Activated naive CD4-positive, alpha-beta T cell treated with anti-CD3 and anti-CD28 coated beads, Interleukin-2, amount 50 U/mL, for 24 hours (primary cell): ENCODE measurements around the gene SLCO3A1.

Source experiments
- H3K27ac Mint-ChIP-seq: one replicate; pipeline ENCODE4 v1.8.0; 2021; ENCODE audit warnings: mild to moderate bottlenecking, mixed read lengths
- H3K27me3 Mint-ChIP-seq: one replicate; pipeline ENCODE4 v1.8.0; 2021; ENCODE audit warnings: mixed read lengths
- H3K36me3 Mint-ChIP-seq: one replicate; pipeline ENCODE4 v1.8.0; 2021; ENCODE audit warnings: mixed read lengths
- H3K4me1 Mint-ChIP-seq: one replicate; pipeline ENCODE4 v1.8.0; 2021; ENCODE audit warnings: mixed read lengths
- H3K4me3 Mint-ChIP-seq: one replicate; pipeline ENCODE4 v1.8.0; 2021; ENCODE audit warnings: mild to moderate bottlenecking, mixed read lengths
- H3K9me3 Mint-ChIP-seq: one replicate; pipeline ENCODE4 v1.8.0; 2021; ENCODE audit warnings: mixed read lengths

SLCO3A1 gene

DNA sequence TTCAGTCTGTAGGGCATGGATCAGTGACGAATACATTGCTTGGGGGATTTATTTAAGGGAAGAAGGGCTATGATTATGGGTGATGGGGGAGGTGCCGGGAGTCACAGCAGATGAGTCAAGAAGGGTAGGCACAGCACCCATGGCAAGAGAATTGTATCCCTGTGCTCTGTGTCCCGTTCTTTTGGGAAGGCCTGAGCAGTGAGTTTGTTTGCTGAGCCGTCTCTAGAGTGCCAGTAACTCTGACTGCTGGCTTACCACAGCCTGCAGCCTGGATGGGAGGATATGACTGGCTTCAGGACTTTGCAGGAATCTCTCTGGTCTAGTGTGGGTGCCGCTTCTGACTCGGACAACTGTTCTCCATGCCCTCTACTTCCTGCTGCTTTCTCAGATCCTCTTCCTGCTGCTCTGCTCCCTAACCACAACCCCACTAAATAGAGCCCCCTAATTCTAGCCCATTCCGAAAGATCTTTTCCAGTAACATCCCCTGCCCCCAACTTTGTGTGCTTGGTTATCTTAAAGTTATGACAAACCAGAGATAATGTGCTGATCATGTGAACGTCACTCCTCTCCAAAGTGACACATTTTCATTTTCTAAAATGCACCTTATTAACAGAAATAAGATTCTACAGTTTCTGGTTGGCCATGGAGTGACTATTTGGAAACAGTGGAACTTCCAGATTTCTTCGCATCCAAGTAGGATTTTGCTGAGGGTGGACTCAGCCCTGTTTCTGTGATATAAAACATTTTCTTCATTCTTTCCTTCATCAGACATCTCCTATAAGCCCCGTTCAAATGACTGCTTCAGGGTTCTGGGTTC lies 239.0 kb downstream of the SLCO3A1 start:
- no peaks in the 10 kb centered on the region for H3K9me3 Mint-ChIP-seq
- H3K4me1 Mint-ChIP-seq = peaks cover 38% of the 10 kb centered on the region
- H3K36me3 Mint-ChIP-seq = peaks cover 6% of the 10 kb centered on the region
- no peak overlapping the region for H3K27ac Mint-ChIP-seq
- no peaks in the 10 kb centered on the region for H3K27me3 Mint-ChIP-seq
- no peak overlapping the region for H3K4me3 Mint-ChIP-seq

- H3K4me3 Mint-ChIP-seq = no peak overlapping the region
- H3K4me1 Mint-ChIP-seq = peaks cover 57% of the 10 kb centered on the region
- H3K36me3 Mint-ChIP-seq = peaks cover 9% of the 10 kb centered on the region
- no peak overlapping the region for H3K27ac Mint-ChIP-seq
- no peaks in the 10 kb centered on the region for H3K27me3 Mint-ChIP-seq
- no peaks in the 10 kb centered on the region for H3K9me3 Mint-ChIP-seq
These were observed 242.2 kb downstream of the SLCO3A1 start for GRCh38 chr15:92095693-92096092.

- Mint-ChIP-seq H3K4me1 (peaks cover 64% of the 10 kb centered on the region), H3K9me3 (no peaks in the 10 kb centered on the region), H3K36me3 (peaks cover 9% of the 10 kb centered on the region), H3K27ac (peak overlapping the region; percentile 41), H3K4me3 (no peak overlapping the region), H3K27me3 (no peaks in the 10 kb centered on the region)
These were observed 244.1 kb downstream of the SLCO3A1 start for GRCh38 chr15:92097474-92098178.

- peaks cover 9% of the 10 kb centered on the region for H3K36me3 Mint-ChIP-seq
- no peaks in the 10 kb centered on the region for H3K9me3 Mint-ChIP-seq
- H3K27ac Mint-ChIP-seq = no peak overlapping the region
- H3K4me1 Mint-ChIP-seq = peaks cover 60% of the 10 kb centered on the region
- H3K27me3 Mint-ChIP-seq = no peaks in the 10 kb centered on the region
- H3K4me3 Mint-ChIP-seq = no peak overlapping the region
These were observed 245.4 kb downstream of the SLCO3A1 start for GRCh38 chr15:92098869-92099268.

GRCh38 chr15:92100301-92100700 lies 246.8 kb downstream of the SLCO3A1 start:
- no peak overlapping the region for H3K4me3 Mint-ChIP-seq
- peaks cover 51% of the 10 kb centered on the region for H3K4me1 Mint-ChIP-seq
- no peaks in the 10 kb centered on the region for H3K9me3 Mint-ChIP-seq
- peak overlapping the region; percentile 35 for H3K27ac Mint-ChIP-seq
- H3K27me3 Mint-ChIP-seq = no peaks in the 10 kb centered on the region
- H3K36me3 Mint-ChIP-seq = peaks cover 9% of the 10 kb centered on the region

DNA sequence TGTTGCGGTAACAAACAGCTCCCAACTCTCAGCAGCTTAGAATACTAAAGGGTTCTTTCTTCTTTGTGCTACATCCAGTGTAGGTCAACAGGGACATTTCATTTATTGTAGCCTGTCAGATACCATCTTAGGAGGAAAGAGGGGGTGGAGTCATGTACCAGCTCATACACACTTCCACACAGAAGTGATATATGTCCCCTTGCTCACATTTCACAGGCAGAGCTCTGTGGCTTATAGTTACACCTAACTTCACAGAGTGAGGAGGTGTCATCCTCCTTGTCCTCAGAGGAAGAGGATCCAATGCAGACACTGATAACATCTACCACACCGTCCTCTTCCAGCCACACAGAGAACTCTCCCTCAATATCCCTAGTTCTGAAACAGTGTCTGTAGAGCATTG lies 247.2 kb downstream of the SLCO3A1 start:
- Mint-ChIP-seq H3K27ac (no peak overlapping the region), H3K36me3 (peaks cover 9% of the 10 kb centered on the region), H3K4me1 (peaks cover 47% of the 10 kb centered on the region), H3K9me3 (no peaks in the 10 kb centered on the region), H3K27me3 (no peaks in the 10 kb centered on the region), H3K4me3 (no peak overlapping the region)

DNA sequence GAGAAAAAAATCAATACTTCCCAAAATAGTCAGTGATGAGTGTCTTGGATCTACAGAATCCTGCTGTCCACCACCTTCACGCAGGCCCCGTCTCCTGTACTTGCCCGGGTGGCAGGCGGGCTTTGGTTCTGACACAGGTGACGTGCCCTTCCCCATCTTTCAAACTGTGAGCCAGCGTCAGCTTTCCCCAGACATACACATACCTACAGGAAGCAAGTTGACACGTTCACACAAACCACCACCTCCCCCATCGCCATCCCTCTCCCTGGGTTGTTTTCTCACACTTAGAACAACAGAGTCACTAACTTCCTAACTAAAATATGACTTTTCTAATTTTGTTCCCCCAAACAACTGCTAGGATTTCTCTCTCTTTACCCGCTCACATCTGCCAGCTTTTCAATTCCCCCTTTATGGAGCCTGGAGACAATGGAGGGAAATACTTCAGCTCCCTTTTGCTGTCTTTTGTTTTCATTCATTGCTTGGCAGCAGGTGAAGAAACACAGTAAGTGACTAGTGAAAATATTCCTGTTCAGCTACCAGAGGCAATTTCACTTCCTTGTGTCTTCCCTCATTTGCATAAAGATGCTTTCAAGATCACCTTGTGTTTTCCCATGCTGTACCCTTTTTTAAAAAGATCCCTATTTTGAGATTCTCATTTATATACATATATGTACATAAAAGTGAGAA lies 248.3 kb downstream of the SLCO3A1 start:
- Mint-ChIP-seq H3K36me3 (peaks cover 8% of the 10 kb centered on the region), H3K9me3 (no peaks in the 10 kb centered on the region), H3K27ac (peak overlapping the region; percentile 53), H3K27me3 (no peaks in the 10 kb centered on the region), H3K4me3 (no peak overlapping the region), H3K4me1 (peaks cover 37% of the 10 kb centered on the region)

GRCh38 chr15:92102395-92102755 lies 248.9 kb downstream of the SLCO3A1 start:
- Mint-ChIP-seq H3K9me3 (no peaks in the 10 kb centered on the region), H3K27me3 (no peaks in the 10 kb centered on the region), H3K36me3 (peaks cover 7% of the 10 kb centered on the region), H3K4me3 (no peak overlapping the region), H3K4me1 (peaks cover 32% of the 10 kb centered on the region), H3K27ac (no peak overlapping the region)

DNA sequence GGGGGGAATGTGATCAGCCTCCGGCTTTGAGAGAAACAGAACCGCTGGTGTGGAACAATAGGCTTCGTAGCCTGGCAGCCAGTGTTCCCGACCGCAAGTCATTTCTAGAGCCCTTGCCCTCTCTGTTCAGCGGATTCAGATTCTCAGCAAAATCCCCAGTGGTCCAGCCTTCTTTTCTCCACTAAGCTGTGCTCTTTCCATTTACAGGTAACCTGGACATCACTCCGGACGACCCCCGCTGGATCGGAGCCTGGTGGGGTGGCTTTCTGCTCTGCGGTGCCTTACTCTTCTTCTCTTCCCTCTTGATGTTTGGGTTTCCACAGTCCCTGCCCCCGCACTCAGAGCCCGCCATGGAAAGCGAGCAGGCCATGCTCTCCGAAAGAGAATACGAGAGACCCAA lies 250.6 kb downstream of the SLCO3A1 start:
- Mint-ChIP-seq H3K36me3 (peaks cover 2% of the 10 kb centered on the region), H3K27me3 (no peaks in the 10 kb centered on the region), H3K9me3 (no peaks in the 10 kb centered on the region), H3K4me3 (no peak overlapping the region), H3K4me1 (peaks cover 31% of the 10 kb centered on the region), H3K27ac (no peak overlapping the region)

- no peaks in the 10 kb centered on the region for H3K27me3 Mint-ChIP-seq
- H3K27ac Mint-ChIP-seq = no peak overlapping the region
- peaks cover 2% of the 10 kb centered on the region for H3K36me3 Mint-ChIP-seq
- H3K4me3 Mint-ChIP-seq = no peak overlapping the region
- H3K4me1 Mint-ChIP-seq = peaks cover 19% of the 10 kb centered on the region
- H3K9me3 Mint-ChIP-seq = no peaks in the 10 kb centered on the region
These were observed 252.1 kb downstream of the SLCO3A1 start for GRCh38 chr15:92105611-92106010.

GRCh38 chr15:92107510-92107909 lies 254.0 kb downstream of the SLCO3A1 start:
- H3K27ac Mint-ChIP-seq = no peak overlapping the region
- H3K4me3 Mint-ChIP-seq = no peak overlapping the region
- no peaks in the 10 kb centered on the region for H3K27me3 Mint-ChIP-seq

GRCh38 chr15:92109191-92109873 lies 255.8 kb downstream of the SLCO3A1 start:
- Mint-ChIP-seq H3K27me3 (no peaks in the 10 kb centered on the region), H3K4me3 (no peak overlapping the region), H3K36me3 (peaks cover 8% of the 10 kb centered on the region), H3K9me3 (no peaks in the 10 kb centered on the region), H3K27ac (no peak overlapping the region), H3K4me1 (peaks cover 6% of the 10 kb centered on the region)

More at GRCh38 chr15:92107510-92107909, 254.0 kb downstream of the SLCO3A1 start:
- no peaks in the 10 kb centered on the region for H3K9me3 Mint-ChIP-seq
- H3K36me3 Mint-ChIP-seq = peaks cover 5% of the 10 kb centered on the region
- peaks cover 6% of the 10 kb centered on the region for H3K4me1 Mint-ChIP-seq

- Mint-ChIP-seq H3K36me3 (peaks cover 8% of the 10 kb centered on the region), H3K4me1 (peaks cover 6% of the 10 kb centered on the region), H3K27me3 (no peaks in the 10 kb centered on the region), H3K4me3 (no peak overlapping the region), H3K9me3 (no peaks in the 10 kb centered on the region), H3K27ac (no peak overlapping the region)
These were observed 257.8 kb downstream of the SLCO3A1 start for GRCh38 chr15:92111291-92111690.

DNA sequence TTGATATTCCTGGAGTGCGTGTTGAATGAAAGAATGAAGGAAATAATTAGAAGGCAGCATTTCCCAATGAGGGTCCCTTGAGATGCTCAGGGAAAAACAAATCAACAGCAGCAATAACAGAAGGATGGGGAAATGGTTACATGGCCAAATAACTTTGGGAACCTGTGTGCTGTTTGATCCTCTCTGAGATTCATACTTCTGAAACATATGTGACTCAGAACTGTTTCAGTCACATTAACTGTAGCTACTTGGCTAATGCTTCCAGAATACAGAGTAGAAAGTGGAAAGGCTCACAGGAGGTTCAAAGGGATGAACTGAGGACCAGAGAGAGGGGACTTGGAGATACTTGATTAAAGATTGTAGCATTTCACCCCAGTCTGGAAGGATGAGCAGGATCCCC lies 258.2 kb downstream of the SLCO3A1 start:
- Mint-ChIP-seq H3K27ac (no peak overlapping the region), H3K4me1 (peaks cover 6% of the 10 kb centered on the region), H3K9me3 (no peaks in the 10 kb centered on the region), H3K4me3 (no peak overlapping the region), H3K36me3 (peaks cover 8% of the 10 kb centered on the region), H3K27me3 (no peaks in the 10 kb centered on the region)

- Mint-ChIP-seq H3K9me3 (no peaks in the 10 kb centered on the region), H3K4me3 (no peak overlapping the region), H3K4me1 (peaks cover 6% of the 10 kb centered on the region), H3K27ac (no peak overlapping the region), H3K27me3 (no peaks in the 10 kb centered on the region), H3K36me3 (peaks cover 8% of the 10 kb centered on the region)
These were observed 258.7 kb downstream of the SLCO3A1 start for GRCh38 chr15:92112180-92112579.
